ENCODE results near the gene SLC2A10.
"Not testable (repeated sequence)": the region's sequence is repeated elsewhere in the genome, so short reads cannot be mapped to it uniquely, and the experiment has no call there.

Gene SLC2A10

GRCh38 chr20:46670228-46670584 is 39.2 kb upstream of the SLC2A10 start:
- no peak for DNase-seq (ENCODE audit: extremely low read depth, low read depth)
- no peak for TF ChIP-seq CTCF (IDR thresholded peaks at IDR 0.05; ENCODE audit: low read depth, low read length)

GRCh38 chr20:46670585-46671584 is 38.6 kb upstream of the SLC2A10 start:
- no peak for DNase-seq (ENCODE audit: extremely low read depth, low read depth)
- no peak for TF ChIP-seq CTCF (IDR thresholded peaks at IDR 0.05; ENCODE audit: low read depth, low read length)

- no peak for DNase-seq (ENCODE audit: extremely low read depth, low read depth)
- TF ChIP-seq CTCF (IDR thresholded peaks at IDR 0.05; ENCODE audit: low read depth, low read length): no peak
These were observed 37.4 kb upstream of the SLC2A10 start for GRCh38 chr20:46671866-46672542.

GRCh38 chr20:46672543-46673148 is 36.8 kb upstream of the SLC2A10 start:
- no peak for DNase-seq (ENCODE audit: extremely low read depth, low read depth)
- TF ChIP-seq CTCF (IDR thresholded peaks at IDR 0.05; ENCODE audit: low read depth, low read length): no peak

GRCh38 chr20:46673394-46674252 is 35.8 kb upstream of the SLC2A10 start:
- no peak for TF ChIP-seq CTCF (IDR thresholded peaks at IDR 0.05; ENCODE audit: low read depth, low read length)
- DNase-seq (ENCODE audit: extremely low read depth, low read depth): no peak

- DNase-seq (ENCODE audit: extremely low read depth, low read depth): no peak
These were observed 35.0 kb upstream of the SLC2A10 start for GRCh38 chr20:46674253-46675083.

GRCh38 chr20:46676649-46677316 is 32.7 kb upstream of the SLC2A10 start:
- DNase-seq (ENCODE audit: extremely low read depth, low read depth): not testable (repeated sequence)

More at GRCh38 chr20:46674253-46675083, 35.0 kb upstream of the SLC2A10 start:
- no peak for TF ChIP-seq CTCF (IDR thresholded peaks at IDR 0.05; ENCODE audit: low read depth, low read length)
